K562 (cell line): ENCODE results near the gene SOX6. TPM values are rescaled to one million over a fixed set of nuclear protein-coding genes. Genes with fewer than 3 reads are reported as not detected.
A peak's percentile ranks its signal among the peaks of the same experiment; 100 is the strongest.

Experiments used
- ETV6 ChIP-seq, 3 experiments: fragments of 150-350 bp in 1 of 3; sonication (generic) in 1 of 3; formaldehyde crosslinking in 1 of 3; IDR thresholded peaks; 2 replicates each; pipeline versions ENCODE4 v1.6.1 to v1.8.0; 2014 to 2022; ENCODE audit warnings: borderline replicate concordance in 2 of 3, low read depth in 2 of 3, antibody characterized with exemption in 1 of 3, low read length in 1 of 3, mild to moderate bottlenecking in 1 of 3, missing genetic modification reagents in 1 of 3
- HDGF ChIP-seq: fragments of 450-650 bp; IDR thresholded peaks from 2 replicates; pipeline ENCODE4 v1.6.1; 2016
- LEF1 ChIP-seq: fragments of 450-650 bp; IDR thresholded peaks from 2 replicates; pipeline ENCODE4 v1.6.1; 2016; ENCODE audit warnings: mild to moderate bottlenecking
- SMC3 ChIP-seq: conservative IDR thresholded peaks from 2 replicates; pipeline ENCODE4 v1.6.1; 2011; ENCODE audit warnings: low read depth, low read length, improper control_type of control experiment; ENCODE audit not compliant: insufficient read depth
- ZNF780A ChIP-seq: fragments of 250-450 bp; sonication (Bioruptor Pico); IDR thresholded peaks from 2 replicates; pipeline ENCODE4 v1.5.0; 2021; ENCODE audit warnings: mild to moderate bottlenecking
- polyA plus RNA-seq, 8 experiments: library from polyadenylated mRNA; depleted of rRNA in 4 of 8; stranded (reverse) in 5 of 8; unstranded in 3 of 8; fragments of >200 nt; fragmentation: Nextera tagmentation in 2 of 8; fragmentation: Illumina TruSeq in 1 of 8; extraction: Ambion mirVana in 2 of 8; extraction: Trizol in 1 of 8; gene quantifications; 2 replicates each; pipeline versions ENCODE4 v1.2.1 to v1.2.3, GENCODE V29; 2011 to 2014; ENCODE audit warnings: inconsistent platforms in 1 of 8, missing spikeins in 1 of 8
- total RNA-seq, 7 experiments: library from RNA; depleted of rRNA in 6 of 7; stranded (reverse); fragments of >200 nt in 6 of 7; fragmentation: Illumina TruSeq in 2 of 7; extraction: Trizol in 2 of 7; gene quantifications; 2 replicates each; pipeline versions ENCODE4 v1.2.1 to v1.2.3, GENCODE V29; 2011 to 2021; ENCODE audit warnings: low replicate concordance in 1 of 7
- TF ChIP-seq, protein P1 (sequence below): fragments of 450-650 bp; IDR thresholded peaks from 2 replicates; pipeline ENCODE4 v1.6.1; 2018; ENCODE audit warnings: mild to moderate bottlenecking, low read depth; ENCODE audit not compliant: partially characterized antibody
- TF ChIP-seq, protein P2 (sequence below): IDR thresholded peaks from 2 replicates; pipeline ENCODE4 v1.6.1; 2011; ENCODE audit warnings: borderline replicate concordance, low read depth, mild to moderate bottlenecking, moderate library complexity, low read length; ENCODE audit not compliant: insufficient read depth, poor library complexity, severe bottlenecking
- TF ChIP-seq, protein P3 (sequence below): fragments of 250-450 bp; sonication (Bioruptor Pico); IDR thresholded peaks from 2 replicates; pipeline ENCODE4 v1.5.0; 2021

Gene SOX6
- total and polyA plus RNA-seq, 9 of the 15 experiments (the other 6 are each of a cell fraction or from before 2014, with no cell fraction given), result 0.89 to 8.7 (median 5.7) TPM

DNA sequence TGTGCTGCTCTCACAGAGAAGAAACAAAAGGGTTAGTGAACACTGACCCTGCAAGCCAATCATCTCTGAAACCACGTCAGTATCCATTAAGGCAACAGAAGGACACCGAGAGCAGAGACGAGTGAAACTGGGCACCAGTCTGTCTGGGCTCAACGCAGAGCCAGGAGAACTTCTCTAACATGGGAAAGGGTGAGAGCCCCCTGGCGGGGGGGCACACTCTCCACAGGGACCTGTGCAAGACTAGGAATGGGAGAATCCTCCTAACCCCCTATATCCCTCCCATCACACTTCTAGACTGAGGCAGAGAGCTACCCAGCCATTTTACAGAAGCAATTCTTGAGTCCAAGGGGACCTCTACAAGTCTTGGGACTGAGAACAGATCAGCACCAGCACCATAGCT lies 285.8 kb downstream of the SOX6 start (continued):
- TF ChIP-seq, protein P1, sequence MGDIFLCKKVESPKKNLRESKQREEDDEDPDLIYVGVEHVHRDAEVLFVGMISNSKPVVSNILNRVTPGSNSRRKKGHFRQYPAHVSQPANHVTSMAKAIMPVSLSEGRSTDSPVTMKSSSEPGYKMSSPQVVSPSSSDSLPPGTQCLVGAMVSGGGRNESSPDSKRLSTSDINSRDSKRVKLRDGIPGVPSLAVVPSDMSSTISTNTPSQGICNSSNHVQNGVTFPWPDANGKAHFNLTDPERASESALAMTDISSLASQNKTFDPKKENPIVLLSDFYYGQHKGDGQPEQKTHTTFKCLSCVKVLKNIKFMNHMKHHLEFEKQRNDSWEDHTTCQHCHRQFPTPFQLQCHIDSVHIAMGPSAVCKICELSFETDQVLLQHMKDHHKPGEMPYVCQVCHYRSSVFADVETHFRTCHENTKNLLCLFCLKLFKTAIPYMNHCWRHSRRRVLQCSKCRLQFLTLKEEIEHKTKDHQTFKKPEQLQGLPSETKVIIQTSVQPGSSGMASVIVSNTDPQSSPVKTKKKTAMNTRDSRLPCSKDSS, result no peak
- TF ChIP-seq ZNF780A (no peak), HDGF (no peak), LEF1 (no peak), ETV6 (IDR thresholded peaks at IDR 0.05; ENCODE audit: borderline replicate concordance in 1 of 2, low read depth in 2 of 2, low read length in 1 of 2) (no peak), ETV6 (CRISPR knock-in tag; IDR thresholded peaks at IDR 0.05; ENCODE audit: borderline replicate concordance) (no peak), SMC3 (0 out of 2 replicates have a peak, but pooled peaks have one; percentile 6)
- TF ChIP-seq, protein P2, sequence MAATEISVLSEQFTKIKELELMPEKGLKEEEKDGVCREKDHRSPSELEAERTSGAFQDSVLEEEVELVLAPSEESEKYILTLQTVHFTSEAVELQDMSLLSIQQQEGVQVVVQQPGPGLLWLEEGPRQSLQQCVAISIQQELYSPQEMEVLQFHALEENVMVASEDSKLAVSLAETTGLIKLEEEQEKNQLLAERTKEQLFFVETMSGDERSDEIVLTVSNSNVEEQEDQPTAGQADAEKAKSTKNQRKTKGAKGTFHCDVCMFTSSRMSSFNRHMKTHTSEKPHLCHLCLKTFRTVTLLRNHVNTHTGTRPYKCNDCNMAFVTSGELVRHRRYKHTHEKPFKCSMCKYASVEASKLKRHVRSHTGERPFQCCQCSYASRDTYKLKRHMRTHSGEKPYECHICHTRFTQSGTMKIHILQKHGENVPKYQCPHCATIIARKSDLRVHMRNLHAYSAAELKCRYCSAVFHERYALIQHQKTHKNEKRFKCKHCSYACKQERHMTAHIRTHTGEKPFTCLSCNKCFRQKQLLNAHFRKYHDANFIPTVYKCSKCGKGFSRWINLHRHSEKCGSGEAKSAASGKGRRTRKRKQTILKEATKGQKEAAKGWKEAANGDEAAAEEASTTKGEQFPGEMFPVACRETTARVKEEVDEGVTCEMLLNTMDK, result peak; percentile 28
- TF ChIP-seq, protein P3, sequence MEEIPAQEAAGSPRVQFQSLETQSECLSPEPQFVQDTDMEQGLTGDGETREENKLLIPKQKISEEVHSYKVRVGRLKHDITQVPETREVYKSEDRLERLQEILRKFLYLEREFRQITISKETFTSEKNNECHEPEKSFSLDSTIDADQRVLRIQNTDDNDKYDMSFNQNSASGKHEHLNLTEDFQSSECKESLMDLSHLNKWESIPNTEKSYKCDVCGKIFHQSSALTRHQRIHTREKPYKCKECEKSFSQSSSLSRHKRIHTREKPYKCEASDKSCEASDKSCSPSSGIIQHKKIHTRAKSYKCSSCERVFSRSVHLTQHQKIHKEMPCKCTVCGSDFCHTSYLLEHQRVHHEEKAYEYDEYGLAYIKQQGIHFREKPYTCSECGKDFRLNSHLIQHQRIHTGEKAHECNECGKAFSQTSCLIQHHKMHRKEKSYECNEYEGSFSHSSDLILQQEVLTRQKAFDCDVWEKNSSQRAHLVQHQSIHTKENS (CRISPR knock-in tag), result no peak
